Measurements from ENCODE around the gene ENOX2. TPM values are rescaled to one million over a fixed set of nuclear protein-coding genes. Genes with fewer than 3 reads are reported as not detected.

The ENOX2 gene
- total RNA-seq, 1 donor from 2014 or later, result 12.2 TPM

GRCh38 chrX:130896802-130897501, 6.1 kb downstream of the ENOX2 start:
- no peak for DNase-seq
- no peak for ATAC-seq
- Histone ChIP-seq H3K4me3 (no peak overlapping the region), H3K9me3 (no peaks in the 10 kb centered on the region), H3K4me1 (no peaks in the 10 kb centered on the region), H3K27ac (no peak overlapping the region), H3K27me3 (no peaks in the 10 kb centered on the region), H3K36me3 (no peaks in the 10 kb centered on the region)
- TF ChIP-seq CTCF (IDR thresholded peaks at IDR 0.05), result no peak
- intact Hi-C loops (cut with DNase I), result no loop called here

- Histone ChIP-seq H3K27me3 (no peaks in the 10 kb centered on the region), H3K4me1 (no peaks in the 10 kb centered on the region), H3K36me3 (no peaks in the 10 kb centered on the region), H3K27ac (no peak overlapping the region), H3K9me3 (no peaks in the 10 kb centered on the region), H3K4me3 (no peak overlapping the region)
- ATAC-seq (no peak), DNase-seq (no peak)
- intact Hi-C loops (cut with DNase I), result no loop called here
- no peak for TF ChIP-seq CTCF (IDR thresholded peaks at IDR 0.05)
These were observed 7.0 kb downstream of the ENOX2 start for GRCh38 chrX:130896026-130896425.

- Histone ChIP-seq H3K9me3 (no peaks in the 10 kb centered on the region), H3K36me3 (no peaks in the 10 kb centered on the region), H3K27ac (no peak overlapping the region), H3K4me1 (no peaks in the 10 kb centered on the region), H3K4me3 (no peak overlapping the region), H3K27me3 (no peaks in the 10 kb centered on the region)
- no peak for DNase-seq
- ATAC-seq, result no peak
- TF ChIP-seq CTCF (IDR thresholded peaks at IDR 0.05), result no peak
- intact Hi-C loops (cut with DNase I), result no loop called here
These were observed 7.7 kb downstream of the ENOX2 start for GRCh38 chrX:130895299-130895698.

GRCh38 chrX:130893356-130894085, 9.5 kb downstream of the ENOX2 start:
- intact Hi-C loops (cut with DNase I), result no loop called here
- DNase-seq (no peak), ATAC-seq (no peak)
- H3K27me3 ChIP-seq, result no peaks in the 10 kb centered on the region
- no peak overlapping the region for H3K4me3 ChIP-seq
- no peaks in the 10 kb centered on the region for H3K36me3 ChIP-seq
- no peak for TF ChIP-seq CTCF (IDR thresholded peaks at IDR 0.05)
- H3K9me3 ChIP-seq, result no peaks in the 10 kb centered on the region
- no peak overlapping the region for H3K27ac ChIP-seq
- no peaks in the 10 kb centered on the region for H3K4me1 ChIP-seq

GRCh38 chrX:130887376-130887775, 15.6 kb downstream of the ENOX2 start:
- TF ChIP-seq CTCF (IDR thresholded peaks at IDR 0.05), result no peak
- Histone ChIP-seq H3K27ac (no peak overlapping the region), H3K4me1 (no peaks in the 10 kb centered on the region), H3K9me3 (no peaks in the 10 kb centered on the region), H3K4me3 (no peak overlapping the region), H3K27me3 (no peaks in the 10 kb centered on the region), H3K36me3 (no peaks in the 10 kb centered on the region)
- intact Hi-C loops (cut with DNase I), result no loop called here
- DNase-seq (no peak), ATAC-seq (no peak)
